ENCODE measurements around the gene RARRES1.
"Not testable (repeated sequence)": the region's sequence is repeated elsewhere in the genome, so short reads cannot be mapped to it uniquely, and the experiment has no call there.

The RARRES1 gene

GRCh38 chr3:158731486-158731885, 771 bp downstream of the RARRES1 start:
- DNase-seq = no peak

- DNase-seq = no peak
Observed at GRCh38 chr3:158728851-158729250, 3.4 kb downstream of the RARRES1 start.

GRCh38 chr3:158728061-158728377, 4.2 kb downstream of the RARRES1 start:
- no peak for DNase-seq

GRCh38 chr3:158727206-158728060, 4.8 kb downstream of the RARRES1 start:
- peak; percentile 59 for DNase-seq

GRCh38 chr3:158725348-158726011, 6.8 kb downstream of the RARRES1 start:
- no peak for DNase-seq

GRCh38 chr3:158723991-158724390, 8.3 kb downstream of the RARRES1 start:
- no peak for DNase-seq

- no peak for DNase-seq
Observed at GRCh38 chr3:158722108-158722507, 10.1 kb downstream of the RARRES1 start.

- DNase-seq = no peak
Observed at GRCh38 chr3:158718490-158719170, 13.6 kb downstream of the RARRES1 start.

- DNase-seq = no peak
Observed at GRCh38 chr3:158717576-158717975, 14.7 kb downstream of the RARRES1 start.

GRCh38 chr3:158713094-158713499, 19.2 kb downstream of the RARRES1 start:
- no peak for DNase-seq

- DNase-seq = no peak
Observed at GRCh38 chr3:158712443-158712842, 19.8 kb downstream of the RARRES1 start.

- no peak for DNase-seq
Observed at GRCh38 chr3:158711886-158712285, 20.4 kb downstream of the RARRES1 start.

GRCh38 chr3:158710601-158711000, 21.7 kb downstream of the RARRES1 start:
- DNase-seq = no peak

- no peak for DNase-seq
Observed at GRCh38 chr3:158709666-158710083, 22.6 kb downstream of the RARRES1 start.

- no peak for DNase-seq
Observed at GRCh38 chr3:158703566-158703965, 28.7 kb downstream of the RARRES1 start.

GRCh38 chr3:158702815-158703481, 29.3 kb downstream of the RARRES1 start:
- DNase-seq = no peak

- no peak for DNase-seq
Observed at GRCh38 chr3:158701420-158702065, 30.7 kb downstream of the RARRES1 start.

GRCh38 chr3:158700559-158700958, 31.7 kb downstream of the RARRES1 start:
- no peak for DNase-seq

- DNase-seq = no peak
Observed at GRCh38 chr3:158696618-158697017, 35.6 kb downstream of the RARRES1 start.

GRCh38 chr3:158693866-158694456, 38.3 kb downstream of the RARRES1 start:
- not testable (repeated sequence) for DNase-seq

GRCh38 chr3:158685159-158685558, 47.1 kb downstream of the RARRES1 start:
- no peak for DNase-seq

GRCh38 chr3:158683230-158683962, 48.9 kb downstream of the RARRES1 start:
- no peak for DNase-seq
